Testis (tissue), 3 donors: ENCODE measurements around the gene PI4K2A. TPM values are rescaled to one million over a fixed set of nuclear protein-coding genes. Genes with fewer than 3 reads are reported as not detected.

Source experiments
- DNase-seq: peaks from one replicate; pipeline ENCODE4 v3.0.0-alpha.2; 2019
- H3K27ac ChIP-seq, 2 donors: fragments of 200-600 bp; sonication (generic); one replicate each; pipeline ENCODE4 v1.5.1; 2019
- H3K27me3 ChIP-seq: fragments of 200-600 bp; sonication (generic); one replicate; pipeline ENCODE4 v1.5.1; 2019
- H3K36me3 ChIP-seq: fragments of 200-600 bp; sonication (generic); one replicate; pipeline ENCODE4 v1.5.1; 2017; ENCODE audit warnings: low read depth; ENCODE audit errors: missing control alignments
- H3K4me1 ChIP-seq: fragments of 200-600 bp; sonication (generic); one replicate; pipeline ENCODE4 v1.5.1; 2019
- H3K4me3 ChIP-seq, 2 donors: fragments of 200-600 bp; sonication (generic); one replicate each; pipeline ENCODE4 v1.5.1; 2017 to 2019
- H3K9me3 ChIP-seq: fragments of 200-600 bp; sonication (generic); one replicate; pipeline ENCODE4 v1.5.1; 2017
- CTCF ChIP-seq, 3 experiments: fragments of 450-650 bp in 2 of 3; fragments of 200-600 bp in 1 of 3; sonication (generic) in 1 of 3; IDR thresholded peaks; one replicate each; pipeline ENCODE4 v1.5.1; 2016 to 2019; ENCODE audit warnings: antibody characterized with exemption in 3 of 3, mild to moderate bottlenecking in 2 of 3, moderate library complexity in 1 of 3
- POLR2A ChIP-seq: fragments of 450-650 bp; IDR thresholded peaks from one replicate; pipeline ENCODE4 v1.6.1; 2017; ENCODE audit warnings: antibody characterized with exemption, mild to moderate bottlenecking, moderate library complexity
- WGBS, 2 donors: methylation state at CpG; one replicate each; pipeline ENCODE4 v1.1.5; 2018; 5-methylcytosine and 5-hydroxymethylcytosine counted together
- intact Hi-C: fragments of 100-400 bp; cut with DNase I; formaldehyde crosslinking; loops from one replicate; pipeline ENCODE4 v1.15.1; 2023; ENCODE audit warnings: low total_unique reads
- polyA plus RNA-seq: library from polyadenylated mRNA; stranded (reverse); fragments of 350-450 nt; fragmentation: Illumina TruSeq; extraction: RNeasy Lipid Tissue Mini Kit (QIAGEN cat#74804); gene quantifications from one replicate; pipeline ENCODE4 v1.2.3, GENCODE V29; 2014; ENCODE audit warnings: low read depth, low replicate concordance; ENCODE audit not compliant: insufficient read depth
- total RNA-seq, 2 donors: library from RNA; depleted of rRNA; stranded (reverse); fragments of >200 nt; gene quantifications; one replicate each; pipeline ENCODE4 v1.2.3, GENCODE V29; 2016

PI4K2A gene
- total and polyA plus RNA-seq, 3 donors from 2014 or later = 24.2 to 31.0 (median 27.4) TPM

- intact Hi-C loops = no loop called here
- WGBS, 2 donors = 64 to 80% methylated on average over 8 to 9 of the region's 9 CpGs
- peak overlapping the region; percentile 75 to 77 for H3K27ac ChIP-seq
These were observed 34.8 kb downstream of the PI4K2A start for GRCh38 chr10:97675222-97675621.

GRCh38 chr10:97676770-97677581 is 36.5 kb downstream of the PI4K2A start:
- Histone ChIP-seq H3K27ac (peak overlapping the region in 1 of 2 donors; percentile 11), H3K4me3 (no peak overlapping the region), H3K27me3 (no peaks in the 10 kb centered on the region), H3K4me1 (peaks cover 25% of the 10 kb centered on the region), H3K9me3 (no peaks in the 10 kb centered on the region), H3K36me3 (no peaks in the 10 kb centered on the region)
- intact Hi-C loops = no loop called here
- peak; percentile 36 for DNase-seq
- TF ChIP-seq POLR2A (no peak), CTCF (IDR thresholded peaks at IDR 0.05) (peak; percentile 59 to 95 (median 66))
- WGBS, 2 donors = 90% methylated on average over 2 of the region's 2 CpGs

More at GRCh38 chr10:97675222-97675621, 34.8 kb downstream of the PI4K2A start:
- no peaks in the 10 kb centered on the region for H3K27me3 ChIP-seq
- peaks cover 25% of the 10 kb centered on the region for H3K4me1 ChIP-seq
- H3K4me3 ChIP-seq = no peak overlapping the region
- DNase-seq = no peak
- TF ChIP-seq CTCF (IDR thresholded peaks at IDR 0.05) = no peak
- no peak for TF ChIP-seq POLR2A
- no peaks in the 10 kb centered on the region for H3K9me3 ChIP-seq
- H3K36me3 ChIP-seq = no peaks in the 10 kb centered on the region

GRCh38 chr10:97679594-97679993 is 39.1 kb downstream of the PI4K2A start:
- H3K27me3 ChIP-seq = no peaks in the 10 kb centered on the region
- no peaks in the 10 kb centered on the region for H3K9me3 ChIP-seq
- H3K36me3 ChIP-seq = no peaks in the 10 kb centered on the region
- H3K4me1 ChIP-seq = peaks cover 23% of the 10 kb centered on the region
- H3K4me3 ChIP-seq = no peak overlapping the region
- no peak for TF ChIP-seq CTCF (IDR thresholded peaks at IDR 0.05)
- TF ChIP-seq POLR2A = no peak
- H3K27ac ChIP-seq = no peak overlapping the region
- DNase-seq = no peak
- 91% methylated on average over 16 of the region's 16 CpGs; no CpG with 5 or more reads in 1 of the 2 donors for WGBS, 2 donors
- intact Hi-C loops = no loop called here

GRCh38 chr10:97682042-97682441 is 41.6 kb downstream of the PI4K2A start:
- Histone ChIP-seq H3K9me3 (no peaks in the 10 kb centered on the region), H3K4me1 (peaks cover 28% of the 10 kb centered on the region), H3K4me3 (no peak overlapping the region), H3K27ac (no peak overlapping the region), H3K36me3 (no peaks in the 10 kb centered on the region), H3K27me3 (no peaks in the 10 kb centered on the region)
- no peak for TF ChIP-seq POLR2A
- TF ChIP-seq CTCF (IDR thresholded peaks at IDR 0.05) = no peak
- WGBS, 2 donors = 79 to 80% methylated on average over 4 of the region's 4 CpGs
- intact Hi-C loops = loop anchor here (10.0 kb wide), 1 partner anchor 53 kb away; the partner anchor contains the start of gene ZFYVE27
- no peak for DNase-seq
